ENCODE measurements around the gene WRAP73.

WRAP73 gene

DNA sequence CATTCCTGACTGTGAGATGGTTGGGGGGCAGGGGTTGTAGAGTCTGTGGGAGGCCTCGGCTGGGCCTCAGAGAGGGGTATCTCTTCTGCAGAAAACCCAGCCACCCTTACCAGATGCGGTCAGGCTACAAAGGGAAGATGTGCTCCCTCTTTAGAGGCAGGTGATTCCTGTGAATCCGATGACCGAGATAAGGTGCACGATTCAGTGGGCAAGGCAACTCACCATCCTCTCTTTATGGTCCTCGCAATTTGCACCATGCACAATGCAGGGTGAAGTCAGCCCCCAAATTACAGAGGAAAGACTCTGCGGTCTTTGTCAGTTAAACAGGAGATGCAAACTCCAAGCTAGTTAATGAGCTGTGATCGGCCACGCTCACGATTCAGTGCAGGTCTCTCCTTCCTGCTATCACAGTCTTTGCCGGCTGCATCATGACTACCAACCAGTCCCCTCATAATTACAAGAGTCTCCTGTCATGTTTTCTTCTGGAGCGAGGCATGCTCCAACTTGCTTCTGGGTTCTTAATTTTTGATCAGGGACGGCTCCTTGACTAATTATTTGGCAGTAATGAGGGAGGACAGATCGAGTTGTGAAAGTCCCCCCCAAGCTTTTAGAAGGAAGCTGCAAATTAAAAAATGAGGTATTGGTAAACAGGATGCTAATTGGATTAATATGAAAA, 14.9 kb upstream of the WRAP73 start:
- no peak for DNase-seq

DNA sequence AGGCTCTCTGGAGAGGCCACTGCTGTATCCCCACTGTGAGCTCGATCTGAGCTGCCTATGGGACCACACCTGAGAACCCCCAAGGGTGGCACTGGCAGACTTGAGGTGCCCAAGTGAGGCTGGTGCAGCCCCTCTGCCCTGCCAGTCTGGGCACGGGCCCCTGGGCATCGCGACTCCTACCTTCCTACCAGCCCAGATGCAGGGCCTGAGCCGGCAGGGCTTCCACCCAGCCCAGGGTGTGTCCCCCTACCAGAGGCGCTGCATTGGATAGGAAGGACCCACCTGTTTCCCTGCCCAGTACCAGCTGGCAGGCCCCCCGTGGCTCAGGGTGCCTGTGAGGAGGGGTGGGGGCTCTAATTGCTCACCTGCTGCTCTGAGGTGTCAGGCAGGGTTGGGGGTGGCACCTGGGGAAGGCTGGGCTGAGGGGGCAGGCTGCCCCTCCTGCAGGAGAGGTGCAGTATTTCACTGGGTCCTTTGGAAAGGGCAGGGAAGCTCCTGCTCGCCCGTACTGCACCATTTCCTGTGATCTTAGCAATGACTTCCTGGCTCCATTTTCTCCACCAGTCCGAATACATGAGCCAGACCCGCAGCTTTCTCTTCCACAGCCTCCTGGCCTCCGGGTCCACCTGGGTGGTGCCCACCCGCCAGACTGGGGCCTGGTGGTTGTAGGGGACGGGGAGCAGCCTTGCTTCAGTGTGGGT, 14.2 kb upstream of the WRAP73 start:
- DNase-seq, result no peak

DNA sequence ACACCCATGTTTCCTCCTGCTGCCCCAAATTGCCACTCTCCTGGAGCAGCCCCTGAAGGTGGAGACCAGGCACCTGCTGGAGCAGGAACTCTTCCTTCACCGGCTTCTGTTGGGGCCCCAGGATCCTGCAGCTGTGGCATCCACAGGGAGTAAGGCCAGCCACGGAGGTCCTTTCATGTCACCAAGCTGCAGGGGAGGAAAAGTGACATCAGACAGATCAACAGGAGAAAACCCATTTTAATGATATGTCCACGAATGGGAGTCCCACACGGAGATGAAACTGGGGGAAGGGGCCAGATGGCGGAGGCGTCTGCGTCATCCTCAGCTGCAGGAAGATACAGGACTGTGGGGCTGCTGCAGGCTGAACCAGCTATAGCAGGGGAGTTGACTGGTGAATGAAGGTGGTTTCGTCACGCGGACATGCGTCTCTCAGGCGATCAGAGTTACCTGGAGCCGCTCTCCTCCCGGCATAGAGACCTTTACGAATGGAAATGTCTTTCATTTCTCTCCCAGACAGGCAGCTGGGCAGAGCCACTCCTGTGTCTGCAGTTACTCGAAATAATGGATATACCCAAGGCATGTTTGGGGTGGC, 12.3 kb upstream of the WRAP73 start:
- no peak for DNase-seq

DNA sequence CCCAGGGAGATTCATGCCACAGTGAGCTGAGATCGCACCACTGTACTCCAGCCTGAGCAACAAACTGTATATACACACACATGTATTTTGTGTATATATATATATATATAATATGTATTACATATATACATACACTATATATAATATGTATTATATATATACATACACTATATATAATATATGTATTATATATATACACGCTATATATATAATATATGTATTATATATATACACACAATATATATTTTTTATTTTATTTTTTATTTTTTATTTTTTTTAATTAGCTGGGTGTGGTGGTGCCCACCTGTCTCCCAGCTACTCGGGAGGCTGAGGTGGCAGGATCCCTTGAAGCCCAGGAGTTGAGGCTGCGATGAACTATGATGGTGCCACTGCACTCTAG, 11.7 kb upstream of the WRAP73 start:
- no peak for DNase-seq

DNA sequence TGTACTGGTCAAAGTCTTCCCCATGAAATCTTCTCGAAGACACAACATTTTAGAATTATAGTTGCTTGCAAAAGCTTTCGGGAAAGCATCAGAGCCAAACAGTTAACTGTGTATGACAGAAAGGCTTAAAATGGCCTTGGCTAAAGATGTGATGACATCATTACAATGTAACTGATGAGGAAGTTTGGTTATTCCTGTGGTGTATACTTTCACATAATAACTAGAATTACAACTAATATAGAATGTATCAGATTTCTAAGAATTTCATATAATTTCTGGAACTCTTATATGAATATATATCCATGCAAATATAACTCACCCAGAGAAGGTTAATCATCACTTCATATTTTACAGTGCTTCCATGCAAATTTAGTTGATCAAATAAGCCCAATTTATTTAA, 10.8 kb upstream of the WRAP73 start:
- no peak for DNase-seq

DNA sequence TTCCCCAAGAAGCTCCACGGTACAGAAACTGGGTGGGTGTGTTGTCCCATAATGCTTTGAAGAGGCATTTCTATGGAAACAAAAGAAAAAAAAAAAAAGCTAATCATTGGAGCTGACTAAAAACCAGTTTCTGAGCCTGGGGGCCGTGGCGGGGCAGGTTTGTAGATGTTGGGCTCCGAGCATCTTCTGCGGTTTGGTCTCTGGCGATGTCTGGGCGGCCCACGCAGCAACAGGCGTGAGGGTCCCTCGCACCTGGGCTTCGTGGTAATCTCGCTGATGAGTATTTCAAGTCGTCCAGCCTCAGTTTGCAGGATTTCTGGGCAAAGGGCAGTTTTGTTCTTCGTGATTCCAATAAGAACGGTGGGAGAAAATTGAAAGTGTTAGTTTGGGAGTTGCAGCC, 9.2 kb upstream of the WRAP73 start:
- DNase-seq, result no peak

DNA sequence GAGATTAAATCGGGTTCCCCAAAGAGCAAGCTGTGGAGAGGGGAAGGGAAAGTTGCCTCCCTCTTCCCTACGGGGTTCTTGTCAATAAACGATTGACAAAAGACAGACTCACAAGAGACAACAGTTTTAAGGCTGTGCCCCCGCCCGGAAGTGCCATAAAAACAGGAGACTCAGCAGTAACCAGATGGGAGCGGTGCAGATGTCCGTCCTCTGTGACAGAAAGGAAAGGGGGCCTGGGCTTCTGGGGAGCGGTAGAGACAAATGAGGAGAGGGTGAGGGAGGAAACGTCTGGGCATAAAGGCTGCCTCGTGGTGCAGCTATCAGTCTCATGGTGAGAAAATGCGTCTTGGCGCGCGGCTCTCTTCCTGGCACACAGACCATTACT, 8.3 kb upstream of the WRAP73 start:
- DNase-seq, result no peak

DNA sequence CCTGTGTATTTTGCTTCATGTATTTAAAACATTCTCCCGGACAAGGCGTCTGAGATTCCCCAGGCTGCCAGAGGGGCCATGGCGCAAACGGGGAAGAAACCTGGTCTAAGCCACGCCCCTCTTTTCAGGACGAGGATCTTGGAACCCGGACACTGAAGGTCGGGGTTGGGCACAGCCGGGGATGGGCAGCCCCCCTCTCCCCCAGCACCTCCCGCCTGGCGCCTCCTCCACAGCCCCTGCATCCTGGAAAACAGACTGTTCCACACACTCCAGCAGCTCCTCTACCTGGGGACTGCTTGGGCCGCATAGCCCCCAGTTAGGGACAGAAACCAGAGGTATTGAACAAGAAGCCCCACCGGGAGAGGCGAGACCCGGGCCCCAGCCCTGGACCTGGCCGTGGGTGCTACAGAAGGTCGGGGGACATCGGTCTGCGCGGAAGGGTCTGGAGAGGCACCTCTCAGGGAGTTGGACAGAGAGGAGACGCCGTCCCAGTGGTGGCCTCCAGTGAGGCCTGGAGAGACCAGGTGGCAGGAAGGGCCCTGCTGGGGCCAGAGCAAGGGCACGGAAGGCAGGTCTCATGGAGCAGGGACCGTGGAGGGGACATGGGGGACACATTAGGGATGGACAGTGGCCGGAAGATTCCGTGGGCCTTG, 7.8 kb upstream of the WRAP73 start:
- DNase-seq, result no peak

DNA sequence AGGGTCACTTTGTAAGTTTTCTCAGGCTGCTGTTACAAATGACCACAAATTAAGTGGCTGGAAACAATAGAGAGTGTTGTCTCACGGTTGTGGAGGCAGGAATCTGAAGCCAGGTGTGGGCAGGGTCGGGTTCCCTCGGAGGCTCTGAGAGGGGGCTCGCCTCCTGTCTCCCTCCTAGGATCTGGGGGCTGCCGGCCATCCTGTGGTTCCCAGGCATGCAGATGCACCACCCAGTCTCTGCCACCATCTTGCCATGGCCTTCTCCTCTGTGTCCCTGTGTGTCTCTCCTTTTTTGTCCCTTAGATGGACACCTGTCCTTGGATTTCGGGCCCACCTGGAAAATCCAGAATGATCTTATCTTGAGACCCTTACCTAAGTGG, 7.2 kb upstream of the WRAP73 start:
- DNase-seq, result no peak

DNA sequence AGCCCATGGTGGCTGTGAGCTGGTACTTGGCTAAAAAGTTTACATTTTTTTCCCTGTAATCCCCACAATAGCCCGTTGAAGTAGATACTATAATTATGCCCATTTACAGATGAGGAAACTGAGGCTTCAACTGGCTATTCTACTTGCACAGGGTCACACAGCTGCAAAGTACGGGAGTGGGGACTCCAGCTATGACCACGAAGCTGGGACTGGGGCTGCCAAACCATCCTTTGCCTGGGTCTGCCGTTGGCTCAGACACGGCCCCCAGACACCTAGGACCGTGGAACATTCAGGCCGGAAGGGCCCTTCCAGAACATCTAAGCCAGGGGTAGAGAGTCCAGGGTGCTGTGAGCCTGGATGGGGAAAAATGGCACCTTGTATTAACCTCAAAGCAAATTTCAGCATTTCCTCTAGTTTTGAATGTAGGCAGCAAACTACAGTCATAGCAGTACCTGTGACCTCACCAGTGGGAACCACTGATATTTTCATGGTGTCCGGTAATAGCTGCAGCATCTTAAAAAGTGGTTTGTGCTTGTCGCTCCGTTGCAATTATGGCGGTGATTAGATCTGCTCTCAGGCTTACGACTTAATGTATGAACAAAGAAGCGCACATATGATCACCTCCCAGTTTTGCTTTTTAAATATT, 6.7 kb upstream of the WRAP73 start:
- peak; percentile 43 for DNase-seq

DNA sequence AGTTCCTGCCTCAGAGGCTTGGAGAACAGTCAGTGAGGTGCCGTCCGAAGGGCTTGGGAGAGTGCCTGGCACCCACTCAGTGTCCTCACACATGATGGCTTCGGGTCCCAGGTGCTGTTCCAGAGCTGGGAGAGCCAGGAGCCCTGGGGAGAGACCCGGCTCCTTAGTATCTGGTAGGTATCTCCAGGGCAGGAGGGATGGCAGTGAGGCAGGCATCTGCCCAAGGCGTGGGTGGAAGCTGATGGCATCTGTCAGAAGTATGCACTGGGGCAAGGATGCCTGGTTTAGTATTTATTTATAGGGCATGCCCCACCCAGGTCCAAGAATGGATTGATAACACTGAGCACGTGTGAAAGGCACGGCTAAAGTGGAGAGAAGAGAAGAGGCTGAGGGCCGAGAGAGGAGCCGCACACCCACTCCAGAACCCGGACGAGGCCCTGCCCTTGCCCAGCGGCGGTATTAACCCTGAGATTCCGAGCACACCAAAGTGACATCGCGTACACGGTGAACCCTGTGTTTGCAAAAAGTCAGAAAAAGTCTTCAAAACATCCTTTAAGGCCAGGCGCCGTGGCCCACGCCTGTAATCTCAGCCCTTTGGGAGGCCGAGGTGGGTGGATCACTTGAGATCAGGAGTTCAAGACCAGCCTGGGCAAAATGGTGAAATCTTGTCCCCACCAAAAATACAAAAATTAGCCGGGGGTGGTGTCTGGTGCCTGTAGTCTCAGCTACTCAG, 4.8 kb upstream of the WRAP73 start:
- no peak for DNase-seq

DNA sequence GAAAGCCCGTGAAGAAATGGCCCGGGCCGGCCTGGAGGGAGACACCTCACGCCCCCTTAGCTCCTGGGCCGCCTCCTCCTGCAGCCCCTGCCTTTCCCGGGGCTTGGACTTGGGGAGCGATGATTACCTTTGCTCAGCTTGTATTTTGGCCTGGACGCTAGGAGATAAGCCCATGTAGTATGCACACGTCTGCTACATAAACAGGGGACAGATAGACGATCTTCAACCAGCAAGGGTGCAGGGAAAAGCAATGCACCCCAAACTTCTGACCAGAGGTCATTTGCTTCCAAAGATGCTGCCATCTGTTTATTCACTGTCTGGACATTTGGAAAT, 3.3 kb upstream of the WRAP73 start:
- no peak for DNase-seq

DNA sequence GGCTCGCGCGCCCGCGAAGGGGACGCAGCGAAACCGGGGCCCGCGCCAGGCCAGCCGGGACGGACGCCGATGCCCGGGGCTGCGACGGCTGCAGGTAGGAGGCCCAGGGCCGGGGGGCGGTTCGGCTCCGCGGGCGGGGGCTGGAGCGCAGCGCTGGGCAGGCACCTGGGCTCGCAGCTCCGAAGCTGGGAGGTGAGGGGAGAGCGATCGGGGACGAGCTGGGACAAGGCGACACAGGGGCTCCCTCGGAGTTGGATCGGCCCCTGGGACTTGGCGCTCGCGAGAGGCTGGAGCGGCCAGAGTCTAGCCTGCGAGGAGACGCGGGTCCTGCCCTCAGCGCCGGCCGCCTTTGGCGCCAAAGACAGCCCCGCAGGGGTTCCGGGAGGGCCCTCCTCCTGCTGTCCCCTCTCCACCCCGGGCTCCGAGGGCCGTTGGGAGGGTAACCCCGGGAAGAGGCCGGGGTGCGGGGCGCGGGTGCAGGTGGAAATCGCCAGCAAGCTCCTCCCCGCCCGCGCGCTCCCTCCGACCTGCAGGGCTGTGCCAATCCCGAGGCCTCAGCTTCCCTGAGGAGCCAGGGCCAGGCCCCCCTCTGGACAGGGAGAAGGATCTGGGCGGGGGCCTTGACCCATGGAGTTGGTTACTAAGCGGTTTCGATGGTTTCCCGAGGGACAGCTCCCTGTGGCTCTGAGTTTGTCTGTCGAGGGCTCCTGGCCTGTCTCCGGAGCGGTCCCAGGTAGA, 2.8 kb upstream of the WRAP73 start:
- DNase-seq, result no peak

DNA sequence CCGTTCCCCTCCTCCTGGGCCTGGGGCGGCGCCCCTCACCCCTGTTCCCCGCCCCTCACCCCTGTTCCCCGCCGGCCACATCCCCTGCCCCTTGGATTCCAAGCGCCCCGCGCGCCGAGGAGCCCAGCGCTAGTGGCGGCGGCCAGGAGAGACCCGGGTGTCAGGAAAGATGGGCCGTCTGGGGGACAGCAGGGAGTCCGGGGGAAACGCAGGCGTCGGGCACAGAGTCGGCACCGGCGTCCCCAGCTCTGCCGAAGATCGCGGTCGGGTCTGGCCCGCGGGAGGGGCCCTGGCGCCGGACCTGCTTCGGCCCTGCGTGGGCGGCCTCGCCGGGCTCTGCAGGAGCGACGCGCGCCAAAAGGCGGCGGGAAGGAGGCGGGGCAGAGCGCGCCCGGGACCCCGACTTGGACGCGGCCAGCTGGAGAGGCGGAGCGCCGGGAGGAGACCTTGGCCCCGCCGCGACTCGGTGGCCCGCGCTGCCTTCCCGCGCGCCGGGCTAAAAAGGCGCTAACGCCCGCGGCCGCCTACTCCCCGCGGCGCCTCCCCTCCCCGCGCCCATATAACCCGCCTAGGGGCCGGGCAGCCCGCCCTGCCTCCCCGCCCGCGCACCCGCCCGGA, 2.1 kb upstream of the WRAP73 start, which contains the start of gene TP73:
TSS of gene TP73 (plus strand) at position 587 of the 618 bp plus-strand sequence. CDS start 29,850 bp downstream, outside the sequence.
- no peak for DNase-seq

DNA sequence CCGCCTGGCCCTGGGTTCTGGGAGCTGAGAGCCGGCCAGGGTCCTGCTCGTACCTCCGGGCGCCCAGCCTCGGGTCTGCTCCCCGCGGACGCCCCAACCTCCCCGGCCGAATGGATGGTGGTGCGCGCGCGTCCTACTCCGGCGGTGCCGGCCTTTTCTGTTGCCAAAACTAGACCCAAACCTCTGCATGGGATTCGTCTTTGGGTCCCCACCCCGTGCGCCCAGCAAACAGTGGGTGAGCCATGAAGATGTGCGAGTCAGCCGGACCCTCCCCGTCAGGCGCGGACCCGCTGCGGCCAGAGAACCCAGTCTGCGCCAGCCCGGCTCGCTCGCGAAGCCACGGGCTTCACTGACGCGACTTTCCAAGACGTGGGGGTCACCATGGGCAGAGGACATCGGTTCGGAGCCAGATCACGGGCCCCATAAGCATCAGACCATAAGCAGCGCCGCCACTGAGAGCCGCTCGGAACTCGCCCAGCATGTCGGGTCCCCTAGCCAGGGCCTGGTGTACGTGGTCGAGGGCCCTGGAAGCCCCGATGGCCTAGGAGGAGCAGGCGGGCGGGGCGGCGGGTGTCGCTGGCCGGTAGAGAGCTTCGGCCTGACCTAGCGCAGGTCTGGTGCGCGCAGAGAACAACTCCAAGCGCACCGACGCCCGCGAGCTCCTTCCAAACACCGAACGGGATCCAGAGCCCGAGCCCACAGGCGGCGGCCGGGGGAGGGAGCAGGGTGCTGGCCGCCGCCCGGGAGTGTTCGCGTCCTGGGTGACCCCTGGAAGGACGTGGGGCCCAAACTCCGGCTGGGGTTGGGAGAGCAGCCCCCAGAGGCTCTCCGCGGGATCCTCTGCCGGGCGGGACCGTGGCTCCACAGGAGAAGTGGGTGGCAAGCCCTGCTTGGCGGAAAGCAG, 1.4 kb upstream of the WRAP73 start:
- no peak for DNase-seq

DNA sequence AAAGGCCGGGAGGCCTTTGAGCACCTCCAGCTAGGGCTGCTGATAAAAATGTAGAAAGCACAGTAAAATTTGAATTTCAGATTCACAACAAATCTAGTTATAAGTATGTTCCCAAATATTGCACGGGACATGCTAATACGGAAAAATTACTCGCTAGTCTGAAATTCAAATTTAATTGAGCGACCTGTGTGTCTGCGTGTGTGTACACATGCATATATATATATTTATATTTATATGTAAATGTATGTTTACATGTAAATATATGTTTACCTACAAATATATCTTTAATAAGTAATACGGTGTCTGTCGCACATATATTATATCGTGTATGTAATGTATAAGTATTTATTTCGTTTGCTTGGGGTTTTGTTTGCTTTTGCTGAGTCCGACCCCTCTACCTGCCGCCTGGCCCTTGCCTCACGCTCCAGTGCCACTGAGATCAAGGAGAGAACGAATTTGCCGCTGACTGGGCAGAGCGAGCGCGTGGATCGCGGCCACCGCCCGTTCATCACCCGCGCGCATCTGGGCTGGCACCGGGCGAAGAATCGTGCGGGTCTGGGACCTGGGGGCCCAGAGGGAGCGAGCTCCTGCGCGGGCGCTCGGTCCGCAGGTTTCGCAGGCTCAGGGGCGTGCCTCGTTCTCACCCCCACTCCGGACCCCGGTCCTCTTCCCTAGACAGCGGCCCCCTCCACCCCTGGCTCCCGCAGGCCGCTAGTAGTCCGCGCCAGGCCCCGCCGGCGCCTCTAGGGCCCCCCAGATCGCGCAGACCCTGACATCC, 534 bp upstream of the WRAP73 start:
- no peak for DNase-seq

DNA sequence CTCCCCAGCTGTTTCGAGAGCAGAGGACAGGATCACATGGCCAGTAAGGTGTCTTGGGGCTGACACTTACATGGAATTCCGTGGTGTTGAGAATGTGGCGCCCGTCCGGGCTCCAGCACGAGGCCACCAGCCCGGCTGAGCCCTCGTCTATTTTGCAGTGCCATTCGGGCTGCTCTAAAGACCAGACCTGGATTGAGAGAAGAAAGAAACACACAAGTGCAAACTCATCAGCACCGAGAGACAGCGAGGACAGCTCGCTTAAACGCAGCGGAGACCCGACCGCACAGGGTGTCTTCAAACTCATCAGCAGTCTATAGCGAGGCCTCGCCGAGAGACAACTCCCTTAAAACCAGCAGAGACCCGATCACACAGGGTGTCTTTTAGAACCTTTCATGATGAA, 3.3 kb downstream of the WRAP73 start:
- DNase-seq, result no peak

DNA sequence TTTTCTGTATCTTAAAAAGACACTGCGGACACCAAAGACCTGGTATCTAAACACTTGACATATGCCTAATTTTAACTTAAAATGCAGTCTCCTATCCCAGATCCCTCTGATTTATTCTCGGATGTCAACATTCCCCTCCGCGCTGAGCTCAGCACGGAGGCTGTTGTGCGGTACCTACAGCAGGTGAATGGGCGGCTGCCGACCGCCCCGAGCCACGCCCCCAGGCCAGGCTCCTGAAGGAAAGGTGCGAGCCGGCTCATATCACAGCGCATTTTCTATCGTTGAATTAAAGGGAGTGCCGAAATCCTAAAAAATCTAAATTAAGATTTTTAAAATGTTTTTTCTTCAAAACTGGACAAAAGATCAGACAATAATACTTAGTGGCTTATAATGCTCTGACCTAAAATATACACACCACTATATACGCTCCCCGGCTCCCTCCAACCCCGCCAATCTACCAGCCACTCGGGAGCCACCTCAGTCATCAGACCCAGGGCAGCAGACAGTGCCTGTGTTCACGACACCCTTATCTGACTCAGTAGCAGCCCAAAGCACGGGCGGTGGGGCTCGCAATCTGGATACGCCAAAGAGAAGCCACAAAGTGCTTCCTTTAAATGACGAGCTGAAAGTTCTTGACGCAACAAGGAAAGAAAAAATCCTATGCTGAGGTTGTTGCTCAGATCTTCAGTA, 4.1 kb downstream of the WRAP73 start:
- no peak for DNase-seq

DNA sequence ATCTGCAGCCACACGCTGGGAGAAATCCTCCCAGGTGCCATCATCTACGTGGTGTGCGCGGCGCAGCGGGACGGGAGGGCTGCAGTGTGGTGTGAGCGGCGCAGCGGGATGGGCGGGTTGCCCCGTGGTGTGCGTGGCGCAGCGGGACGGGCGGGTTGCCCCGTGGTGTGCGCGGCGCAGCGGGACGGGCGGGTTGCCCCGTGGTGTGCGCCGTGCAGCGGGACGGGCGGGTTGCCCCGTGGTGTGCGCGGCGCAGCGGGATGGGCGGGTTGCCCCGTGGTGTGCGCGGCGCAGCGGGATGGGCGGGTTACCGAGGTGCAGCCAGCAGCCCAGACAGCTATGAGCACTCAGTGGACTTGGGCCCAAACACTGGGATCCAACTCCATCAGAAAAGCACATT, 4.7 kb downstream of the WRAP73 start:
- no peak for DNase-seq

Data from stimulated activated CD8-positive, alpha-beta memory T cell treated with anti-CD3 and anti-CD28 coated beads, Interleukin-4, amount 100 ng/mL, for 48 hours (primary cell).